ENCODE data around the gene SEMA3G.

Gene SEMA3G

GRCh38 chr3:52408466-52408865, 36.4 kb downstream of the SEMA3G start:
- no peak for DNase-seq (ENCODE audit: low spot score)

GRCh38 chr3:52407779-52408178, 37.1 kb downstream of the SEMA3G start:
- DNase-seq (ENCODE audit: low spot score), result no peak

- no peak for DNase-seq (ENCODE audit: low spot score)
Measured at GRCh38 chr3:52406791-52407510, 38.0 kb downstream of the SEMA3G start.

DNA sequence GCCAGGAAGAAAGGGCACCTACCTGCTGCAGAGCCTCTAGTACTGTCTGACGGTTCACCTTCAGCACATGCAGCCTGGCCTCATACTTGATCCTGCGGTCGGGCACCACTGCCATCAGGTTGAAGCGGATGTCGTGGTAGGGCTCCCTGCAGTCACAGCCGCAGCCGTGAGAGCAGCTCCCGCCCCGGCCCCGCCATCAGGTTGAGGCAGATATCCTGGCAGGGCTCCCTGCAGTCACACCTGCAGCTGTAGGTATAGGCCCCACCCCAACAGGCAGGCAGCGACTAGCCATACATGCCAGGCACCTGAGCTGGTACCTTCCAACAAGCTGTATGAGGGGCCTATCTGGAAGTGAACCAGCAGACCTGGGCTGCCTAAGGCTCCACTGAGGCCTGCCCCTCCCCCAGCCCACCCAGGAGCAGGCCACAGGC, 38.7 kb downstream of the SEMA3G start:
- DNase-seq (ENCODE audit: low spot score), result no peak

DNA sequence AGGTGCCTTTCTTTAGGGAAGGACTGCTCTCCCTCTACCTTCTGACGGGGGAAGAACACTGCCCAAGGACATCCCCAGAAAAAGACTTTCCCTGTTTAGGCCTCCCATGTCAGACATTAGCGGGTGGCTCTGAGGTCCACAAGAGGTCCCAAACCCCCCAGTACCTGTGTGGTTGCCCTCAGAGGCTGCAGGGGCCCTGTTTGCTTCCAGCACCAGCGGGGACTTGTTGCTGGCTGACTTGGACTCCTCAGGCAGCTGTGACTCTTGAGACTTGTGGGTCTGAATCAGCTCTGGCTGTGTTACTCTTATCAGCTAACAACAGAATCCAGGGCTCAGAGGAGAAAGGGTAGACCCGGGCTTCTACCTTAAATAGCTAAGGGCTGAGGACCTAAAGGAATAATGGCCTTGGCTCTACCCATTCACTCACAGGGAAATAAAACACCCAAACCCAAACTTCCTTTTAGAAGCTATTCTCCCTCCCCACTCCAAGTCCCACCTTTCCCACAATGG, 39.2 kb downstream of the SEMA3G start:
- no peak for DNase-seq (ENCODE audit: low spot score)

- DNase-seq (ENCODE audit: low spot score), result no peak
Measured at GRCh38 chr3:52405066-52405465, 39.8 kb downstream of the SEMA3G start.

- no peak for DNase-seq (ENCODE audit: low spot score)
Measured at GRCh38 chr3:52404391-52404790, 40.5 kb downstream of the SEMA3G start.

DNA sequence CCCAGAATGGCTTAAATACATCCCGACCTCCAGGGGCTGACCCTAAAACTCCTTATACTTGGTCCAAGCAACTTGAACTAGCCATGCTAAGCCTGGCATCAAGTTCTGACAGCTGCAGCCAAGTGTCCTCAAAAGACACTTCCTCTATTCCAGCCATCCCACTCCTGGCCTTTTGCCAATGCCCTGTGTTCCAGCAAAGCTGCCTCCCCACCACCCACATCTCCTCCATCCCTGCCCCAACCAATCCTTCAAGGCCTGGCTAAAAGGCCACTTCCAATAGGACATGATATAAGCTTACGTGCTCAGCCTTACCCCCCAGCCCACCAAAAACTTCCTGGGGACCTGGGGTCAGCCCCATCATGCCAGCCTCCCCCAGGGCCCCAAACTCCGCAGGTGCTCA, 40.9 kb downstream of the SEMA3G start:
- DNase-seq (ENCODE audit: low spot score), result no peak

- no peak for DNase-seq (ENCODE audit: low spot score)
Measured at GRCh38 chr3:52403271-52403841, 41.5 kb downstream of the SEMA3G start.

DNA sequence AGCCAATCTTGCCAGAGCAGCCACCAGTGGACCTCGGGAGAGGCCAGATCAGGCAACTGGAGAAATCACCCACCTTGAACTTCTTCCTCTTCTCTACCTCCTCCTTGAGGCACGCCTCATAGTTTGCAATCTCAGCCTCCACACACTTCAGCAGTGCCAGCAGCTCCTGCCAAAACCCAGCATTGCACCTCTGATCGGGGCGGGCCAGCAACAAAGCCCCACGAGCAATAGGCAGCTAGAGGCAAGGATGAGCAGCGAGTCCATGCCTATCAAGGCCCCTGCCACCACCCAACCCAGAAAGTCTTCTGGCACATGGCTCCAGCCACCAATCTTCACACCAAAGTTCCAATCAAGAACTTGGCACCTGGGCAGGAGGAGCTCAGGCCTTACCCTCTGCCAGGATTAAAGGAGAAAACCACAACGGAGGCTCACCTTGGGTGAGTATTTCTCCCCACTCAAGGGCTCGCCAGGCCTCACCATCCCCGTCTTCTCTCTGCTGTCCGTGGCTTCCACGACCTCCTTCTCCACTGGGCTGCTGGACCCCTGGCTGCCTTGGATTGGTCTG, 42.1 kb downstream of the SEMA3G start:
- DNase-seq (ENCODE audit: low spot score), result no peak

- no peak for DNase-seq (ENCODE audit: low spot score)
Measured at GRCh38 chr3:52402101-52402521, 42.8 kb downstream of the SEMA3G start.

DNA sequence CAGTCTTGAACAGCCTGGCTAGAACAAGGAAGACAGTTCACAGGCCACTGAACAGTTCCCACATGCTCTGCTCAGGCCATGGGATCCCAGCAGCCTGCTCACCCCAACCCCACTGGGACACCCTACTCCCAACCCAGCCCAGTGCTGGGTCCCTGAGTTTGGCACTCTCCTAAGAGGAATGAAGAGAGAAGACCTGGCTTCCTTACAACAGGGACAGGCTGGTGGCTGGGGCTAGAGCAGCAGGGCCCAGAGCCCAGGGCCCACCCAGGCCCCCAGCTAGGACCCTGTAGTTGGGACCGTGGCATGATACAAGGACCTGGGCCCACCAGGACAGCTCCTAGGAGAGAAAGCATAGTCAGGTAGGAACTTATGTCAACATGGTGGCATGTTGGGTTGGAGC, 43.4 kb downstream of the SEMA3G start:
- no peak for DNase-seq (ENCODE audit: low spot score)

DNA sequence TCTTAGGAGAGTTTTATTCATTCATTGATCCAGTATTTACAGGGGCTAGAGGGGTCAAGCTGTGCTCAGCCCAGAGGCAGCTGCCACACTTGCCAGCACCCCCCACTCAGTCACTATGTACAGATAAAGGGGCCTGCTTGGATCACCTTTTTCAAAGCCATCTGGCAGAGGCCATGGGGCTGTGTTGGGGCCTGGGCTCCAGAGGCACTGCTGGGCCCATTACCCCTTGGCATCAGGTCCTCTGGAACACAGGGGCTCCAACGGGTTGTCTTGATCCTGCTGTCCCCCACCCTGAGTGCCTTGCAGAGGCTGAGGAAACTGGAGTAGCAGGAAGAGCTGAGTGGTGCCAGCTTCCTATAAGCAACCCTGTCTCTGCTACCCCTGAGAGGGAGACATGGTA, 43.9 kb downstream of the SEMA3G start:
- DNase-seq (ENCODE audit: low spot score), result no peak

- no peak for DNase-seq (ENCODE audit: low spot score)
Measured at GRCh38 chr3:52400275-52400793, 44.6 kb downstream of the SEMA3G start.

- no peak for DNase-seq (ENCODE audit: low spot score)
Measured at GRCh38 chr3:52399593-52399992, 45.3 kb downstream of the SEMA3G start.

GRCh38 chr3:52399131-52399530, 45.8 kb downstream of the SEMA3G start:
- no peak for DNase-seq (ENCODE audit: low spot score)

DNA sequence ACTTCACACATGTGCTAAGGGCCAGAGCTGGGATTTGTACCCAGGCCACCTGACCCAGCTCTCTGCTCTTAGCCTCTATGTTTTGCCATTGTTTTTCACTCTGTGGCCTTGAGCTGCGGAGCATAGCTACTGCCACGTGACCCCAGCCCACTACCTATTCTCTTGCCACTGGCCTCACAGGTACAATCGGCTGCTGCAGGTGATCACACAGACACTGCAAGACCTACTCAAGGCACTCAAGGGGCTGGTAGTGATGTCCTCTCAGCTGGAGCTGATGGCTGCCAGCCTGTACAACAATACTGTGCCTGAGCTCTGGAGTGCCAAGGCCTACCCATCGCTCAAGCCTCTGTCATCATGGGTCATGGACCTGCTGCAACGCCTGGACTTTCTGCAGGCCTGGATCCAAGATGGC, 46.2 kb downstream of the SEMA3G start:
- no peak for DNase-seq (ENCODE audit: low spot score)

- DNase-seq (ENCODE audit: low spot score), result no peak
Measured at GRCh38 chr3:52397676-52398399, 47.1 kb downstream of the SEMA3G start.

- DNase-seq (ENCODE audit: low spot score), result no peak
Measured at GRCh38 chr3:52396907-52397591, 47.9 kb downstream of the SEMA3G start.

- no peak for DNase-seq (ENCODE audit: low spot score)
Measured at GRCh38 chr3:52396011-52396906, 48.6 kb downstream of the SEMA3G start.

DNA sequence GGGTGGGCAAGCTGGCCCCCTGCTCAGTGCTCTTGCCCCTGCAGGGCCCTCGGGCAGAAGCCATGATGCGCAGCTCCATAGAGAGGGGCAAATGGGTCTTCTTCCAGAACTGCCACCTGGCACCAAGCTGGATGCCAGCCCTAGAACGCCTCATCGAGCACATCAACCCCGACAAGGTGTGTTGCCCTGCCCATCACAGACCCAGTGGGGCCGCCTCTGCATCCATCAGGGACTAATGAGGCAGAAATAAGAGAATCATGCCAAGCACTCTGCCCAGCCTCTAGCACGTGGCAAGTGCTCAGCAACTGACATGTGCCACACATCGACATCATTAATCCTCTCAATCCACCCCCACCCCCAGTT, 49.4 kb downstream of the SEMA3G start:
- no peak for DNase-seq (ENCODE audit: low spot score)

Measured in SW480 (cell line).